Breast epithelium (tissue), 4 donors: Measurements from ENCODE around the gene SERINC5. TPM values are rescaled to one million over a fixed set of nuclear protein-coding genes. Genes with fewer than 3 reads are reported as not detected.

ENCODE experiments used
- DNase-seq, 2 donors: peaks; one replicate each; pipeline ENCODE4 v3.0.0-alpha.2; 2019; ENCODE audit warnings: low spot score in 2 of 2
- H3K27ac ChIP-seq, 2 donors: fragments of 200-600 bp; sonication (generic) in 1 of 2; one replicate each; pipeline ENCODE4 v1.5.1; 2016 to 2019; ENCODE audit warnings: mild to moderate bottlenecking in 1 of 2
- H3K27me3 ChIP-seq, 2 donors: fragments of 200-600 bp; sonication (generic) in 1 of 2; one replicate each; pipeline versions ENCODE4 v1.5.1 to v1.6.0; 2017 to 2019; ENCODE audit warnings: control low read depth in 1 of 2, mild to moderate bottlenecking in 1 of 2
- H3K36me3 ChIP-seq: fragments of 200-600 bp; one replicate; pipeline ENCODE4 v1.5.1; 2019
- H3K4me1 ChIP-seq, 2 donors: fragments of 200-600 bp; sonication (generic); one replicate each; pipeline ENCODE4 v1.5.1; 2016 to 2019; ENCODE audit warnings: control low read depth in 1 of 2
- H3K4me3 ChIP-seq, 3 donors: fragments of 200-600 bp; sonication (generic); 1 replicate in 2 of 3; 2 replicates in 1 of 3; pipeline ENCODE4 v1.5.1; 2016 to 2019; ENCODE audit warnings: mild to moderate bottlenecking in 3 of 3, moderate library complexity in 2 of 3
- H3K9me3 ChIP-seq, 2 donors: fragments of 200-600 bp; sonication (generic) in 1 of 2; one replicate each; pipeline ENCODE4 v1.5.1; 2016 to 2019; ENCODE audit warnings: control low read depth in 1 of 2
- CTCF ChIP-seq, 3 donors: fragments of 450-650 bp; IDR thresholded peaks; one replicate each; pipeline ENCODE4 v1.5.1; 2016 to 2017; ENCODE audit warnings: antibody characterized with exemption in 3 of 3, mild to moderate bottlenecking in 3 of 3, moderate library complexity in 3 of 3
- POLR2A ChIP-seq: fragments of 450-650 bp; IDR thresholded peaks from one replicate; pipeline ENCODE4 v1.6.1; 2016; ENCODE audit warnings: antibody characterized with exemption, mild to moderate bottlenecking, moderate library complexity
- POLR2AphosphoS5 ChIP-seq, 3 donors: sonication (generic); formaldehyde crosslinking; IDR thresholded peaks; one replicate each; pipeline ENCODE4 v1.6.1; 2017; ENCODE audit warnings: antibody characterized with exemption in 3 of 3
- intact Hi-C: fragments of 100-400 bp; cut with DNase I; formaldehyde crosslinking; loops from one replicate; pipeline ENCODE4 v1.15.1; 2023; ENCODE audit warnings: low total_unique reads
- total RNA-seq, 3 donors: library from RNA; depleted of rRNA; stranded (reverse); fragments of >200 nt; gene quantifications; one replicate each; pipeline ENCODE4 v1.1.0, GENCODE V29; 2016

Gene SERINC5
- total RNA-seq, 3 donors from 2014 or later: 12.6 to 32.9 (median 28.5) TPM

- H3K27ac ChIP-seq: no peak overlapping the region
- TF ChIP-seq POLR2A (no peak), POLR2AphosphoS5 (IDR thresholded peaks at IDR 0.05) (no peak), CTCF (IDR thresholded peaks at IDR 0.05) (no peak)
- H3K4me3 ChIP-seq: no peak overlapping the region
- no peaks in the 10 kb centered on the region for H3K27me3 ChIP-seq
- no peaks in the 10 kb centered on the region for H3K36me3 ChIP-seq
- intact Hi-C loops: no loop called here
- no peak for DNase-seq
- no peaks in the 10 kb centered on the region for H3K9me3 ChIP-seq
- no peaks in the 10 kb centered on the region for H3K4me1 ChIP-seq
Measured at GRCh38 chr5:80296121-80296520, 40.3 kb upstream of the SERINC5 start.

DNA sequence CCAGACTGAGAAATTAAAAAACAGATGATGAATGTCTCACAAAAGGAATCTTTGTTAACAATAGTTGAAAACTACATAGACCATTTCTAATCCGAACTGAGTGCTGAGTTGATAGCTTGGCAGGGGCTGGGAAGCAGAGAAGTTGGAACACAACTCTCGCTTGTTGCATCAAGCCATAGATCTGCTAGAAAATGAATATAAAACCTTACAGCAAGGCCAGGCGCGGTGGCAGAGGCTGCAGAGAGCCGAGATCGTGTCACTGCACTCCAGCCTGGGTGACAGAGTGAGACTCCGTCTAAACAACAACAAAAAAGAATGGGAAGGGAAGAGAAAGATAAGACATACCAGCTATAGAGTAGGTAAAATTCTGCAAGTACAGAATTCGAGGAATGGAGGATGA is 35.9 kb upstream of the SERINC5 start:
- Histone ChIP-seq H3K9me3 (no peaks in the 10 kb centered on the region), H3K27ac (no peak overlapping the region)
- DNase-seq: no peak

DNA sequence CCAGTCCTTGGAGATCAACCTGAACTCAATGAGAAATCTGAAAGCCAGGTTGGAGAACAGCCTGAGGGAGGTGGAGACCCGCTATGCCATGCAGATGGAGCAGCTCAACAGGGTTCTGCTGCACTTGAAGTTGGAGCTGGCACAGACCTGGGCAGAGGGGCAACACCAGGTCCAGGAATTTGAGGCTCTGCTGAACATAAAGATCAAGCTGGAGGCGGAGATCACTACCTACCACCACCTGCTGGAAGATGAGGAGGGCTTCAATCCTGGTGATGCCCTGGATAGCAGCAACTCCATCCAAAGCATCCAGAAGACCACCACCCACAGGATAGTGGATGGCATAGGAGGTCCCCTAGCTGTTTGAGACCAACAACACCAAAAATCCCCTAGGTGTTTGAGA is 33.5 kb upstream of the SERINC5 start:
- Histone ChIP-seq H3K36me3 (no peaks in the 10 kb centered on the region), H3K27ac (no peak overlapping the region), H3K4me1 (no peaks in the 10 kb centered on the region), H3K4me3 (no peak overlapping the region), H3K27me3 (no peaks in the 10 kb centered on the region), H3K9me3 (no peaks in the 10 kb centered on the region)
- TF ChIP-seq POLR2A: no peak
- no peak for TF ChIP-seq POLR2AphosphoS5 (IDR thresholded peaks at IDR 0.05)
- peak in 1 of 2 donors; percentile 5 for DNase-seq
- intact Hi-C loops: no loop called here

More for the DNA sequence above, 35.9 kb upstream of the SERINC5 start:
- Histone ChIP-seq H3K36me3 (no peaks in the 10 kb centered on the region), H3K4me1 (no peaks in the 10 kb centered on the region), H3K4me3 (no peak overlapping the region), H3K27me3 (no peaks in the 10 kb centered on the region)
- TF ChIP-seq POLR2AphosphoS5 (IDR thresholded peaks at IDR 0.05): no peak
- no peak for TF ChIP-seq POLR2A
- no peak for TF ChIP-seq CTCF (IDR thresholded peaks at IDR 0.05)
- intact Hi-C loops: no loop called here

DNA sequence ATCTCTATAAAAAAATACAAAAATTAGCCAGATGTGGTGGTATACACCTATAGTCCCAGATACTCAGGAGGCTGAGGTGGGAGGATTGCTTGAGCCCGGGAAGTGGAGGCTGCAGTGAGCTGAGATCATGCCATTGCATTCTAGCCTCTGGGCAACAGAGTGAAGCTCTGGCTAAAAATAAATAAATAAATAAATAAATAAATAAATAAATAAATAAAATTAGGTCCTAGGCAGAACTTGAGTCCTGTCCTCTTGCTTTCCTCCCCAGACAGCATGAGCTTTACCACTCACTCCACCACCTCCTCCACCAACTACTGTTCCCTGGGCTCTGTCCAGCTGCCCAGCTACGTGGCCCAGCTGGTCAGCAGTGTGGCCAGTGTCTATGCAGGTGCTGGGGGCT is 32.3 kb upstream of the SERINC5 start:
- Histone ChIP-seq H3K4me3 (no peak overlapping the region), H3K4me1 (no peaks in the 10 kb centered on the region), H3K27ac (no peak overlapping the region), H3K27me3 (no peaks in the 10 kb centered on the region), H3K36me3 (no peaks in the 10 kb centered on the region), H3K9me3 (no peaks in the 10 kb centered on the region)
- DNase-seq: no peak
- no peak for TF ChIP-seq POLR2AphosphoS5 (IDR thresholded peaks at IDR 0.05)
- no peak for TF ChIP-seq POLR2A
- no peak for TF ChIP-seq CTCF (IDR thresholded peaks at IDR 0.05)
- intact Hi-C loops: no loop called here

- no peak for TF ChIP-seq CTCF (IDR thresholded peaks at IDR 0.05)
- TF ChIP-seq POLR2AphosphoS5 (IDR thresholded peaks at IDR 0.05): no peak
- no peak for TF ChIP-seq POLR2A
- Histone ChIP-seq H3K9me3 (no peaks in the 10 kb centered on the region), H3K4me3 (no peak overlapping the region), H3K27ac (no peak overlapping the region), H3K27me3 (no peaks in the 10 kb centered on the region), H3K36me3 (no peaks in the 10 kb centered on the region), H3K4me1 (no peaks in the 10 kb centered on the region)
- no peak for DNase-seq
- intact Hi-C loops: no loop called here
Measured at GRCh38 chr5:80284720-80285119, 28.9 kb upstream of the SERINC5 start.

GRCh38 chr5:80283360-80283759 is 27.5 kb upstream of the SERINC5 start:
- no peaks in the 10 kb centered on the region for H3K9me3 ChIP-seq
- H3K4me1 ChIP-seq: no peaks in the 10 kb centered on the region
- no peak overlapping the region for H3K4me3 ChIP-seq
- no peaks in the 10 kb centered on the region for H3K36me3 ChIP-seq
- H3K27me3 ChIP-seq: no peaks in the 10 kb centered on the region
- TF ChIP-seq CTCF (IDR thresholded peaks at IDR 0.05) (no peak), POLR2A (no peak), POLR2AphosphoS5 (IDR thresholded peaks at IDR 0.05) (no peak)
- H3K27ac ChIP-seq: no peak overlapping the region
- intact Hi-C loops: no loop called here
- DNase-seq: no peak
